H1 (cell line): ENCODE data around the gene SPC24. TPM values are rescaled to one million over a fixed set of nuclear protein-coding genes. Genes with fewer than 3 reads are reported as not detected.

ENCODE experiments used
- CTCF ChIA-PET: fragments of 300-600 bp; sonication (Branson Sonifier 250); formaldehyde crosslinking; loops from one replicate; lab custom pipeline; 2021; ENCODE audit not compliant: partially characterized antibody; lab: Charles Lee
- POLR2A ChIA-PET: fragments of 300-600 bp; sonication (Branson Sonifier 250); formaldehyde crosslinking; loops from one replicate; lab custom pipeline; 2021; ENCODE audit warnings: inconsistent platforms; ENCODE audit not compliant: partially characterized antibody; lab: Charles Lee
- DNase-seq, 2 experiments: peaks; one replicate each; pipeline versions ENCODE4 v3.0.0 to v3.0.0-alpha.2; 2010 to 2022; ENCODE audit warnings: low spot score in 2 of 2, low read depth in 1 of 2, mixed read lengths in 1 of 2
- FAIRE-seq: peaks from 2 replicates; lab custom pipeline; 2011; peaks lifted over from hg19 to GRCh38; lab: Jason Lieb, UNC
- H2AFZ ChIP-seq: 2 replicates; pipeline ENCODE4 v1.8.1; 2012; ENCODE audit warnings: low read length, inconsistent platforms
- H2AK5ac ChIP-seq: 2 replicates; pipeline ENCODE4 v1.6.1; 2013; ENCODE audit warnings: low read depth, low read length
- H2BK120ac ChIP-seq: replicated peaks from 2 replicates; pipeline ENCODE3; 2013; ENCODE audit warnings: low read depth, low read length, inconsistent platforms
- H2BK12ac ChIP-seq: 2 replicates; pipeline ENCODE4 v1.6.1; 2013; ENCODE audit warnings: low read depth, low read length
- H2BK15ac ChIP-seq: 2 replicates; pipeline ENCODE4 v1.6.1; 2013; ENCODE audit warnings: low read length
- H2BK20ac ChIP-seq: 2 replicates; pipeline ENCODE4 v1.6.1; 2013; ENCODE audit warnings: low read length
- H2BK5ac ChIP-seq: 2 replicates; pipeline ENCODE4 v1.6.1; 2013; ENCODE audit warnings: low read depth, low read length
- H3K14ac ChIP-seq: 2 replicates; pipeline ENCODE4 v1.6.1; 2013; ENCODE audit warnings: inconsistent platforms; ENCODE audit not compliant: insufficient read length
- H3K18ac ChIP-seq: 2 replicates; pipeline ENCODE4 v1.6.1; 2013; ENCODE audit warnings: low read length; ENCODE audit errors: extremely low read depth
- H3K23ac ChIP-seq: 2 replicates; pipeline ENCODE4 v1.6.1; 2013; ENCODE audit warnings: inconsistent platforms; ENCODE audit not compliant: insufficient read length
- H3K23me2 ChIP-seq: 2 replicates; pipeline ENCODE4 v1.6.1; 2013; ENCODE audit warnings: low read depth, low read length
- H3K27ac ChIP-seq: 2 replicates; pipeline ENCODE4 v1.6.1; 2011; ENCODE audit warnings: low read depth, low read length, inconsistent platforms
- H3K27me3 ChIP-seq, 4 experiments: replicated peaks in 1 of 4; 1 replicate in 1 of 4; 2 replicates in 3 of 4; pipeline versions ENCODE4 v1.6.1 to v1.8.1; 2011 to 2013; ENCODE audit warnings: low read length in 3 of 4, mild to moderate bottlenecking in 3 of 4, inconsistent platforms in 2 of 4, mixed read lengths in 2 of 4, moderate library complexity in 1 of 4; ENCODE audit not compliant: control insufficient read depth in 3 of 4, insufficient read depth in 3 of 4; ENCODE audit errors: extremely low read depth in 1 of 4
- H3K36me3 ChIP-seq, 4 experiments: 2 replicates each; pipeline versions ENCODE4 v1.6.1 to v1.8.1; 2011 to 2013; ENCODE audit warnings: mild to moderate bottlenecking in 4 of 4, low read length in 3 of 4, moderate library complexity in 2 of 4, control low read depth in 1 of 4, inconsistent platforms in 1 of 4; ENCODE audit not compliant: insufficient read depth in 4 of 4, control insufficient read depth in 2 of 4
- H3K4ac ChIP-seq: replicated peaks from 2 replicates; pipeline ENCODE3; 2013; ENCODE audit warnings: low read length, low read depth, mixed read lengths, inconsistent platforms; ENCODE audit not compliant: insufficient read length
- H3K4me1 ChIP-seq, 4 experiments: replicated peaks in 1 of 4; 1 replicate in 1 of 4; 2 replicates in 3 of 4; pipeline versions ENCODE4 v1.6.1 to v1.8.1; 2011 to 2013; ENCODE audit warnings: low read length in 3 of 4, inconsistent platforms in 2 of 4, mixed read lengths in 1 of 4; ENCODE audit not compliant: insufficient read depth in 4 of 4, control insufficient read depth in 3 of 4
- H3K4me2 ChIP-seq, 2 experiments: 2 replicates each; pipeline versions ENCODE4 v1.6.1 to v1.8.1; 2011 to 2013; ENCODE audit warnings: low read depth in 2 of 2, low read length in 2 of 2, control low read depth in 1 of 2, inconsistent platforms in 1 of 2, mild to moderate bottlenecking in 1 of 2; ENCODE audit not compliant: insufficient read depth in 1 of 2
- H3K4me3 ChIP-seq, 4 experiments: fragments of 200-600, 300-600 bp in 1 of 4; sonication (generic), shearing (Covaris generic), sonication (Bioruptor Twin) in 1 of 4; 2 replicates each; pipeline versions ENCODE4 v1.5.1 to v1.8.1; 2011 to 2016; ENCODE audit warnings: low read length in 4 of 4, low read depth in 3 of 4, control low read depth in 2 of 4, inconsistent platforms in 2 of 4, mild to moderate bottlenecking in 2 of 4, mixed read lengths in 1 of 4, moderate library complexity in 1 of 4; ENCODE audit not compliant: insufficient read depth in 2 of 4; ENCODE audit errors: extremely low read depth in 1 of 4
- H3K56ac ChIP-seq: replicated peaks from 2 replicates; pipeline ENCODE3; 2013; ENCODE audit warnings: low read depth, mild to moderate bottlenecking, mixed read lengths, low read length, inconsistent platforms; ENCODE audit not compliant: insufficient read length
- H3K79me1 ChIP-seq: 2 replicates; pipeline ENCODE4 v1.6.1; 2013; ENCODE audit warnings: low read depth, low read length, control low read depth
- H3K79me2 ChIP-seq, 2 experiments: 2 replicates each; pipeline versions ENCODE4 v1.6.1 to v1.8.1; 2012 to 2013; ENCODE audit warnings: low read length in 2 of 2, mild to moderate bottlenecking in 2 of 2, inconsistent platforms in 1 of 2; ENCODE audit not compliant: insufficient read depth in 2 of 2, control insufficient read depth in 1 of 2
- H3K9ac ChIP-seq, 4 experiments: replicated peaks in 1 of 4; 1 replicate in 1 of 4; 2 replicates in 3 of 4; pipeline versions ENCODE4 v1.6.1 to v1.8.1; 2011 to 2013; ENCODE audit warnings: low read depth in 3 of 4, low read length in 3 of 4, control low read depth in 2 of 4, mild to moderate bottlenecking in 2 of 4, moderate library complexity in 2 of 4, inconsistent platforms in 1 of 4; ENCODE audit errors: extremely low read depth in 1 of 4
- H3K9me3 ChIP-seq, 2 experiments: 2 replicates each; pipeline versions ENCODE4 v1.6.1 to v1.8.1; 2012 to 2013; ENCODE audit warnings: mild to moderate bottlenecking in 2 of 2, moderate library complexity in 2 of 2, control low read depth in 1 of 2, inconsistent platforms in 1 of 2, low read depth in 1 of 2, low read length in 1 of 2, mixed read lengths in 1 of 2; ENCODE audit not compliant: insufficient read depth in 2 of 2
- H4K20me1 ChIP-seq, 2 experiments: replicated peaks in 1 of 2; 2 replicates each; pipeline versions ENCODE3 to v1.8.1; 2011 to 2013; ENCODE audit warnings: inconsistent platforms in 2 of 2, low read length in 2 of 2, mild to moderate bottlenecking in 1 of 2; ENCODE audit not compliant: insufficient read depth in 2 of 2, control insufficient read depth in 1 of 2
- H4K5ac ChIP-seq: 2 replicates; pipeline ENCODE4 v1.6.1; 2013; ENCODE audit warnings: low read length, low read depth, mixed read lengths, inconsistent platforms; ENCODE audit not compliant: insufficient read length
- H4K8ac ChIP-seq: 2 replicates; pipeline ENCODE4 v1.8.0; 2013; ENCODE audit warnings: mild to moderate bottlenecking, moderate library complexity, low read length, inconsistent platforms; ENCODE audit not compliant: insufficient read depth; ENCODE audit errors: extremely low read depth
- H4K91ac ChIP-seq: replicated peaks from 2 replicates; pipeline ENCODE3; 2013; ENCODE audit warnings: low read length, mixed read lengths, inconsistent platforms; ENCODE audit not compliant: insufficient read length
- ASH2L ChIP-seq: fragments of 200-600, 300-600 bp; sonication (generic); IDR thresholded peaks from one replicate; pipeline ENCODE4 v1.7.1; 2017; ENCODE audit warnings: low read length
- BCL11A ChIP-seq, 2 experiments: IDR thresholded peaks; one replicate each; pipeline ENCODE4 v1.6.1; 2011; ENCODE audit warnings: low read depth in 2 of 2, low read length in 2 of 2, mild to moderate bottlenecking in 2 of 2
- CHD1 ChIP-seq: IDR thresholded peaks from 2 replicates; pipeline ENCODE4 v1.6.1; 2012; ENCODE audit warnings: low read depth, low read length, improper control_type of control experiment
- CHD2 ChIP-seq: IDR thresholded peaks from 2 replicates; pipeline ENCODE4 v1.6.1; 2012; ENCODE audit warnings: low read length, improper control_type of control experiment
- CTCF ChIP-seq, 3 experiments: IDR thresholded peaks; 1 replicate in 2 of 3; 2 replicates in 1 of 3; pipeline versions ENCODE4 v1.5.1 to v1.6.1; 2011; ENCODE audit warnings: low read length in 3 of 3, mild to moderate bottlenecking in 3 of 3, inconsistent platforms in 2 of 3, low read depth in 1 of 3, moderate library complexity in 1 of 3; ENCODE audit not compliant: insufficient read depth in 1 of 3; ENCODE audit errors: control extremely low read depth in 1 of 3
- E2F6 ChIP-seq: IDR thresholded peaks from 2 replicates; pipeline ENCODE4 v1.6.1; 2012; ENCODE audit warnings: inconsistent platforms
- GTF2F1 ChIP-seq: IDR thresholded peaks from 2 replicates; pipeline ENCODE4 v1.6.1; 2012; ENCODE audit warnings: low read depth, low read length, improper control_type of control experiment, borderline replicate concordance
- SIN3A ChIP-seq, 2 experiments: IDR thresholded peaks in 1 of 2; conservative IDR thresholded peaks in 1 of 2; 2 replicates each; pipeline ENCODE4 v1.6.1; 2011 to 2012; ENCODE audit warnings: low read length in 2 of 2, improper control_type of control experiment in 1 of 2, low read depth in 1 of 2, mild to moderate bottlenecking in 1 of 2
- SIX5 ChIP-seq: IDR thresholded peaks from 2 replicates; pipeline ENCODE4 v1.6.1; 2011; ENCODE audit warnings: mild to moderate bottlenecking, low read depth, low read length
- SP1 ChIP-seq: IDR thresholded peaks from 2 replicates; pipeline ENCODE4 v1.6.1; 2011; ENCODE audit warnings: low read depth, low read length
- SP2 ChIP-seq: IDR thresholded peaks from 2 replicates; pipeline ENCODE4 v1.6.1; 2012; ENCODE audit warnings: mild to moderate bottlenecking, low read length, inconsistent platforms
- WGBS, 2 experiments: shearing (Covaris generic) in 1 of 2; methylation state at CpG; one replicate each; pipeline versions ENCODE4 v1.1.6 to v1.1.7; 2013 to 2015; ENCODE audit warnings: low lambda C conversion rate in 2 of 2, mixed read lengths in 2 of 2, inconsistent platforms in 1 of 2, low coverage in 1 of 2, missing lambda C conversion rate in 1 of 2; ENCODE audit not compliant: insufficient replicate concordance in 2 of 2, insufficient coverage in 1 of 2, insufficient read length in 1 of 2; ENCODE audit errors: extremely low coverage in 1 of 2, missing lambda C conversion rate in 1 of 2; 5-methylcytosine and 5-hydroxymethylcytosine counted together
- polyA plus RNA-seq, 7 experiments: library from polyadenylated mRNA; depleted of rRNA in 3 of 7; stranded (reverse) in 5 of 7; unstranded in 2 of 7; fragments of >200 nt in 5 of 7; fragments of 200-250 nt in 2 of 7; gene quantifications; 1 replicate in 5 of 7; 2 replicates in 1 of 7; 4 replicates in 1 of 7; pipeline versions ENCODE4 v1.2.1 to v1.2.3, GENCODE V29; 2011 to 2013; ENCODE audit warnings: missing spikeins in 2 of 7, mixed read lengths in 2 of 7
- total RNA-seq: library from RNA; stranded (reverse); fragmentation: NEBNext Ultra II Directional; extraction: Animal tissue kit (Norgen Biotek cat#: 25700); gene quantifications from 2 replicates; pipeline ENCODE4 v1.2.1, GENCODE V29; 2021

SPC24 gene
- total and polyA plus RNA-seq, 2 of the 8 experiments (the other 6 are each of a cell fraction or from before 2014, with no cell fraction given), result 17.7 to 42.4 TPM

- Histone ChIP-seq H3K27ac (no peak overlapping the region), H2BK15ac (no peak overlapping the region), H3K14ac (no peak overlapping the region), H3K79me1 (peaks cover 2% of the 10 kb centered on the region), H3K36me3 (peaks cover 3 to 21% (median 11%) of the 10 kb centered on the region in 4 experiments; a peak in 7 of 8 replicates), H3K23me2 (no peaks in the 10 kb centered on the region; the same call in 1 of the 2 replicates), H3K9me3 (no peaks in the 10 kb centered on the region), H3K9ac (no peak overlapping the region), H4K20me1 (peaks cover 0 to 3% of the 10 kb centered on the region in 2 experiments), H3K4me3 (no peak overlapping the region), H2BK5ac (no peak overlapping the region), H3K4ac (no peak overlapping the region), H2BK12ac (no peak overlapping the region), H3K56ac (no peak overlapping the region), H2AK5ac (no peak overlapping the region), H3K79me2 (peaks cover 7 to 21% of the 10 kb centered on the region in 2 experiments; a peak in 3 of 4 replicates), H2AFZ (no peak overlapping the region), H3K23ac (no peak overlapping the region), H3K4me1 (peaks cover 0 to 3% (median 0%) of the 10 kb centered on the region in 4 experiments; a peak in 1 of 7 replicates), H3K18ac (no peak overlapping the region), H2BK20ac (no peak overlapping the region), H4K91ac (no peak overlapping the region), H4K8ac (no peak overlapping the region), H2BK120ac (no peak overlapping the region), H4K5ac (no peak overlapping the region), H3K4me2 (no peak overlapping the region), H3K27me3 (no peaks in the 10 kb centered on the region)
- DNase-seq (no peak), FAIRE-seq (no peak)
- 97% methylated on average over 7 of the region's 7 CpGs; no CpG with 5 or more reads in 1 of the 2 experiments for WGBS, 2 experiments
- ChIA-PET CTCF (interaction anchor here (0.6 to 2.1 kb wide), 3 partner anchors 13 to 249 kb away, joined by 3 to 4 read pairs (median 4); no protein-coding TSS in a partner anchor), POLR2A (interaction anchor here (0.7 to 1.8 kb wide), 3 partner anchors 13 to 70 kb away, joined by 3 to 4 read pairs (median 4); no protein-coding TSS in a partner anchor)
- TF ChIP-seq E2F6 (no peak), SIN3A (conservative IDR thresholded peaks at IDR 0.05 in 1 of 2, IDR thresholded peaks at IDR 0.05 in 1 of 2; ENCODE audit: low read depth in 1 of 2, low read length in 2 of 2) (no peak), SP1 (no peak), BCL11A (IDR thresholded peaks at IDR 0.05; ENCODE audit: low read depth in 2 of 2, low read length in 2 of 2) (no peak), SIX5 (no peak), CHD1 (no peak), CTCF (IDR thresholded peaks at IDR 0.05; ENCODE audit: control extremely low read depth in 1 of 3, insufficient read depth in 1 of 3, low read depth in 1 of 3, low read length in 3 of 3) (no peak), GTF2F1 (no peak), CHD2 (no peak), SP2 (no peak), ASH2L (no peak)
Measured at GRCh38 chr19:11151181-11151580, 4.4 kb downstream of the SPC24 start.
